Adrenal gland (tissue), 12 donors: ENCODE measurements around the gene ZNF212. TPM values are rescaled to one million over a fixed set of nuclear protein-coding genes. Genes with fewer than 3 reads are reported as not detected.

Experiments
- DNase-seq, 7 donors: peaks; one replicate each; pipeline ENCODE4 v3.0.0-alpha.2; 2019 to 2020
- H3K27ac ChIP-seq, 5 donors: fragments of 200-600 bp; sonication (generic) in 4 of 5; 1 replicate in 3 of 5; 2 replicates in 2 of 5; pipeline versions ENCODE4 v1.5.1 to v1.8.0; 2016 to 2020; ENCODE audit warnings: mild to moderate bottlenecking in 1 of 5
- H3K27me3 ChIP-seq: fragments of 200-600 bp; 2 replicates; pipeline ENCODE4 v1.8.0; 2021
- H3K36me3 ChIP-seq, 2 donors: fragments of 200-600 bp; replicated peaks in 1 of 2; 1 replicate in 1 of 2; 2 replicates in 1 of 2; pipeline versions ENCODE4 v1.5.1 to v1.8.0; 2018 to 2022
- H3K4me1 ChIP-seq, 2 donors: fragments of 200-600 bp; replicated peaks in 1 of 2; 1 replicate in 1 of 2; 2 replicates in 1 of 2; pipeline versions ENCODE4 v1.5.1 to v1.8.0; 2018 to 2021
- H3K4me3 ChIP-seq, 4 donors: fragments of 200-600 bp; sonication (generic) in 3 of 4; one replicate each; pipeline ENCODE4 v1.5.1; 2016 to 2018
- H3K9me3 ChIP-seq, 3 donors: fragments of 200-600 bp; sonication (generic) in 1 of 3; replicated peaks in 1 of 3; 1 replicate in 2 of 3; 2 replicates in 1 of 3; pipeline versions ENCODE4 v1.5.1 to v1.8.0; 2016 to 2021
- POLR2A ChIP-seq, 2 donors: fragments of 450-650 bp; IDR thresholded peaks; one replicate each; pipeline ENCODE4 v1.6.1; 2017; ENCODE audit warnings: antibody characterized with exemption in 2 of 2, mild to moderate bottlenecking in 2 of 2, moderate library complexity in 1 of 2
- WGBS, 4 donors: extraction: QIAGEN DNeasy Blood & Tissue Kit in 2 of 4; methylation state at CpG; one replicate each; pipeline versions ENCODE4 v1.1.5 to v1.1.7; 2013 to 2017; 5-methylcytosine and 5-hydroxymethylcytosine counted together
- intact Hi-C, 2 donors: fragments of 100-400 bp; cut with DNase I; formaldehyde crosslinking; loops; one replicate each; pipeline versions ENCODE4 v1.14.1 to v1.15.0; 2022 to 2023
- polyA plus RNA-seq, 3 donors: library from polyadenylated mRNA; stranded (reverse); fragments of 200-250 nt in 2 of 3; fragments of 350-450 nt in 1 of 3; fragmentation: Illumina TruSeq in 1 of 3; extraction: RNeasy Lipid Tissue Mini Kit (QIAGEN cat#74804) in 1 of 3; gene quantifications; one replicate each; pipeline ENCODE4 v1.2.3, GENCODE V29; 2013 to 2014
- total RNA-seq, 9 donors: library from RNA; depleted of rRNA in 4 of 9; stranded (reverse); fragments of >200 nt in 4 of 9; fragments of 120-200 nt in 1 of 9; fragmentation: NEBNext Ultra II Directional in 1 of 9; extraction: Animal tissue kit (Norgen Biotek cat#: 25700) in 1 of 9; gene quantifications; one replicate each; pipeline versions ENCODE4 v1.1.0 to v1.2.4, GENCODE V29; 2013 to 2023
- TF ChIP-seq, protein P1 (sequence below), 6 experiments: fragments of 450-650 bp in 4 of 6; fragments of 200-600 bp in 2 of 6; sonication (generic) in 1 of 6; IDR thresholded peaks; 1 replicate in 5 of 6; 2 replicates in 1 of 6; pipeline versions ENCODE4 v1.5.1 to v1.8.0; 2016 to 2021; ENCODE audit warnings: antibody characterized with exemption in 6 of 6, mild to moderate bottlenecking in 2 of 6, moderate library complexity in 1 of 6
- donor health status: healthy with polysubstance abuse.
- donor health status: Bipolar disorder and iron deficiency.
- donor health status: DM: yes; HTN: yes; CAD: no.
- donor health status: DM: no; HTN: no; CAD: no.
- donor health status: DM: no; HTN: no; CAD: no.
- donor health status: DM: yes; HTN: yes; CAD: no.

Gene ZNF212
- total and polyA plus RNA-seq, 12 donors: 5.5 to 22.7 (median 10.4) TPM

DNA sequence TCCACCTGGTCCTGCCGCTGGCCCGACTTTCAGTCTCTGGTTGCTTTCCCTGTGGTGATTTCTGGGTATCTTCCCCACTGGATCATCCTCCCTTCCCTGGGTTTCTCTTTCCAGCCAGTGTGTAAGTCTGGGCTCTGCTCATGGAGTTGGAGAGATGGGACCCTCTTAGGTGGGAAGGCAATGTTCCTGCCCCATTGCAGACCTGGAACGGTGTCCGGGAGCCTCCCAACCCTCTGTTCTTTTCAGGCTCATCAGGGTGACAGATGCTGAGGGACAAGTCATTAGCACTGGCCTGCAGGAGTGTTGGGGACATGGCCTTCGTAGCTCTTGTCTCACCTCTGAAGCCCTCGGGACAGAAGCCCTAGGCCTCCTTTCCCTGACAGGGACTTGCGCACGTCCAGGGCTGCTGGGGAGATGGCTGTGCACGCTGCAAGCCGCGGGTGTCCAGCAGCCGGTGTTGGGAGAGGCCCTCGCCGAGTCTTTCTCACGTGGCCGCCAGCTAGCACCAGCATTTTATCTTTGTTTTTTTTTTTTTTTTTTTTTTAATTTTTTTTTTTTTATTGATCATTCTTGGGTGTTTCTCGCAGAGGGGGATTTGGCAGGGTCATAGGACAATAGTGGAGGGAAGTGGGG is 39.8 kb downstream of the ZNF212 start:
- DNase-seq: no peak
- TF ChIP-seq, protein P1, sequence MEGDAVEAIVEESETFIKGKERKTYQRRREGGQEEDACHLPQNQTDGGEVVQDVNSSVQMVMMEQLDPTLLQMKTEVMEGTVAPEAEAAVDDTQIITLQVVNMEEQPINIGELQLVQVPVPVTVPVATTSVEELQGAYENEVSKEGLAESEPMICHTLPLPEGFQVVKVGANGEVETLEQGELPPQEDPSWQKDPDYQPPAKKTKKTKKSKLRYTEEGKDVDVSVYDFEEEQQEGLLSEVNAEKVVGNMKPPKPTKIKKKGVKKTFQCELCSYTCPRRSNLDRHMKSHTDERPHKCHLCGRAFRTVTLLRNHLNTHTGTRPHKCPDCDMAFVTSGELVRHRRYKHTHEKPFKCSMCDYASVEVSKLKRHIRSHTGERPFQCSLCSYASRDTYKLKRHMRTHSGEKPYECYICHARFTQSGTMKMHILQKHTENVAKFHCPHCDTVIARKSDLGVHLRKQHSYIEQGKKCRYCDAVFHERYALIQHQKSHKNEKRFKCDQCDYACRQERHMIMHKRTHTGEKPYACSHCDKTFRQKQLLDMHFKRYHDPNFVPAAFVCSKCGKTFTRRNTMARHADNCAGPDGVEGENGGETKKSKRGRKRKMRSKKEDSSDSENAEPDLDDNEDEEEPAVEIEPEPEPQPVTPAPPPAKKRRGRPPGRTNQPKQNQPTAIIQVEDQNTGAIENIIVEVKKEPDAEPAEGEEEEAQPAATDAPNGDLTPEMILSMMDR (IDR thresholded peaks at IDR 0.05): no peak
- TF ChIP-seq POLR2A (IDR thresholded peaks at IDR 0.05): no peak
- Histone ChIP-seq H3K4me1 (no peaks in the 10 kb centered on the region), H3K9me3 (no peaks in the 10 kb centered on the region), H3K27me3 (no peaks in the 10 kb centered on the region), H3K36me3 (peaks cover 0 to 41% of the 10 kb centered on the region in 2 donors), H3K27ac (no peak overlapping the region), H3K4me3 (no peak overlapping the region)
- intact Hi-C loops: no loop called here
- WGBS, 4 donors: 91 to 97% (median 94%) methylated on average over 17 of the region's 17 CpGs

DNA sequence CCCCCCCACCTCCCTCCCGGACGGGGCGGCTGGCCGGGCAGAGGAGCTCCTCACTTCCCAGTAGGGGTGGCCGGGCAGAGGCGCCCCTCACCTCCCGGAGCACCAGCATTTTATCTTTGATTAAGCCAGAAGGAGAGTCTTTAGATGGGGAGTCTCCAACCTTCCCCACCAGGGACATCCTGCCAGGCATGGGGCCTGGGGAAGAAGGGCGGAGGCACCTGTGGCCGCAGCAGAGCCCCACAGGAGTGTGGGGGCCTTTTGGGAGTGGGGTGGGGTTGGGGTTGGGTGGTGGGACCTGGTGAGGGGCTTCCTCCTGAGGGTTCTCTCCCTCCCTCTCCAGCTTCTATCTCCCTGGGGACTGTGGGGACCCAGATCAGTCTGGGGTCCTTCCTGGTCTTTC is 40.7 kb downstream of the ZNF212 start:
- Histone ChIP-seq H3K4me3 (no peak overlapping the region), H3K9me3 (no peaks in the 10 kb centered on the region), H3K36me3 (peaks cover 0 to 40% of the 10 kb centered on the region in 2 donors), H3K27me3 (no peaks in the 10 kb centered on the region), H3K4me1 (peaks cover 0 to 5% of the 10 kb centered on the region in 2 donors), H3K27ac (no peak overlapping the region)
- WGBS, 4 donors: 88 to 100% (median 100%) methylated on average over 2 to 6 of the region's 9 CpGs; no CpG with 5 or more reads in 1 of the 4 donors
- DNase-seq: no peak
- no peak for TF ChIP-seq POLR2A (IDR thresholded peaks at IDR 0.05)
- TF ChIP-seq, protein P1 (IDR thresholded peaks at IDR 0.05): no peak
- intact Hi-C loops: no loop called here

DNA sequence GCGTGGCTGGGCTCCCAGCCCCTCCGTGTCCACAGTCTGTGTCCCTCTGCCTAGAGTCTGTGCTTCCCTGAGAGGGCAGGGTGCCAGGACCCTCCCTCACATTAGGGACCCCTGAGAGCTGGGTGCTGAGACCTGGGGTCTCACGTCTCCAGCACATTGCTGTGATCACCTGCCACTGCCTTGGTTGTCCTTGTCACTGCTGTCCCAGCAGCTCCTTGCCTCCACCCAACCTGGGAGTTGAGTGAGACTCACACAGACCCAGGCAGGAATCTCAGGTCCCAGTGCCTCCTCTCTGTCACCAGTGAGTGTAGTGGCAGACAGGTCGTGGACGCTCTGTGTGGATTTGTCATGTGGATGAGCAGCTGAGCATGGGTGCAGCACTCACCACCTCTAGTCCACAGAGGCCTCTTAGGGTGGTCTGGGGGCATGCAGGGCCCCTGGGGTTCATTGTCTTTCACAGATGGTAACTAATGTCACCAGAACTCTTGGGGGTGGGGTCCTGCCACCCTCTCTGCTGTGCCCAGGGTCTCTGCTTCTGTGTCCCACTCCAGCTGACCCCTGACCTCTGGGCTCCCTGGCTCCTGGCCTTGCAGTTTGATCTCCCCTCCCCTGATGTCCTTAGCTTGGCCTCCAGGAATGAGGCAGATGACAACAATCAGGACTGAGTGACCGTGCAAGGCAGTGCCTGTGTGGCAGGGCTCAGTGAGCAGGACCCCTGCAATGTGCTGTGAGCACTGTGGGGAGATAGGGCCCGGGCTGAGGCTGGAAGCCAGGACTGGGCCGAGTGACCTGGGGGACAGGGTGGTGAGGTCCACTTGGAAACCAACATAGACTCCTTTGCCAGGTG is 41.4 kb downstream of the ZNF212 start:
- TF ChIP-seq, protein P1 (IDR thresholded peaks at IDR 0.05): no peak
- TF ChIP-seq POLR2A (IDR thresholded peaks at IDR 0.05): no peak
- H3K36me3 ChIP-seq: peaks cover 0 to 33% of the 10 kb centered on the region in 2 donors
- DNase-seq: no peak
- no peaks in the 10 kb centered on the region for H3K9me3 ChIP-seq
- intact Hi-C loops: no loop called here
- no peak overlapping the region for H3K27ac ChIP-seq
- peaks cover 0 to 11% of the 10 kb centered on the region in 2 donors for H3K4me1 ChIP-seq
- 89 to 96% (median 92%) methylated on average over 5 to 8 of the region's 8 CpGs for WGBS, 4 donors
- no peak overlapping the region for H3K4me3 ChIP-seq
- H3K27me3 ChIP-seq: no peaks in the 10 kb centered on the region

DNA sequence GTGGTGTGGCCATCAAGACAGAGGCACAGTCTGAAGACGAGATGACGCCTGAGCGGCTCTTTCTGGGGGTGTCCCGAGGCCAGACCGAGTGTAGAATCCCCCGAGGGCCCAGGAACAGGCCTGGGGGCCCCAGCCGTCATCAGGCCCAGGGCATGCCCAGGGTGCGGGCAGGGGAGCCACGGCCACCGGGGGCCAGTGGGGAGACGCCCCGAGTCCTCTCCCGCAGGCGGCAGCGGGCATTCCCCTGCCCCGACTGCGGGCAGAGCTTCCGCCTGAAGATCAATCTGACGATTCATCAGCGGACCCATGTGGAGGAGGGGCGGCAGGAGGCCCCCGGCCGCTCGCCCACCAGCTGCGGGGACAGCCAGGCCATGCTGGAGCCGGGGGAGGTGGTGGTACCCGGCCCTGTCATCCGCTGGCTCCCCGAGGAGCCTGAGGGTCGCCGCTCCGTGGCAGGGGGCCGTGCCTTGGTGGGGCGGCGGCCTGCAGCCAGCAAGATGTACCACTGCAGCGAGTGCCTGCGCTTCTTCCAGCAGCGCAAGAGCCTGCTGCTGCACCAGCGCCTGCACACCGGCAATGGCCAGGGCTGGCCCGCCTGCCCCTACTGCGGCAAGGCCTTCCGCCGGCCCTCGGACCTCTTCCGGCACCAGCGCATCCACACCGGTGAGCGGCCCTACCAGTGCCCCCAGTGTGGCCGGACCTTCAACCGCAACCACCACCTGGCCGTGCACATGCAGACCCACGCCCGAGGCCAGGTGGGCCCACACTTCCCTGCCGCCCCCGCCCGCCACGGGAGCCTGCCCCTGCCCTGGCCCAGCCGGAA is 42.3 kb downstream of the ZNF212 start:
- intact Hi-C loops: no loop called here
- Histone ChIP-seq H3K36me3 (peaks cover 0 to 25% of the 10 kb centered on the region in 2 donors), H3K9me3 (no peaks in the 10 kb centered on the region), H3K27me3 (no peaks in the 10 kb centered on the region), H3K27ac (no peak overlapping the region), H3K4me1 (peaks cover 0 to 13% of the 10 kb centered on the region in 2 donors), H3K4me3 (no peak overlapping the region)
- WGBS, 4 donors: 90 to 96% (median 94%) methylated on average over 2 to 59 of the region's 59 CpGs
- TF ChIP-seq, protein P1 (IDR thresholded peaks at IDR 0.05): no peak
- TF ChIP-seq POLR2A (IDR thresholded peaks at IDR 0.05): no peak
- DNase-seq: no peak
